SK-N-SH (cell line): ENCODE results near the gene MYO19. TPM values are rescaled to one million over a fixed set of nuclear protein-coding genes. Genes with fewer than 3 reads are reported as not detected.

Experiments used
- CTCF ChIA-PET: fragments of 300-600, 350-600 bp; formaldehyde crosslinking; extraction: SDS; loops from one replicate; lab custom pipeline; 2021; lab: Yijun Ruan, JAX
- POLR2A ChIA-PET: fragments of 350-600 bp; sonication (Branson Sonifier 250); formaldehyde crosslinking; extraction: SDS; loops from one replicate; lab custom pipeline; 2020; ENCODE audit warnings: antibody characterized with exemption, inconsistent platforms; lab: Yijun Ruan, JAX
- DNase-seq: peaks from one replicate; pipeline ENCODE4 v3.0.0; 2012
- H2AFZ ChIP-seq: fragments of 200-600 bp; sonication (generic); 2 replicates; pipeline ENCODE4 v1.8.1; 2016; ENCODE audit warnings: antibody characterized with exemption, mild to moderate bottlenecking, low read depth
- H3F3A ChIP-seq: fragments of 200-600 bp; sonication (generic); replicated peaks from 2 replicates; pipeline ENCODE3; 2016; ENCODE audit warnings: antibody characterized with exemption, mild to moderate bottlenecking; ENCODE audit not compliant: insufficient read depth
- H3K27ac ChIP-seq, 2 experiments: fragments of 200-500 bp in 1 of 2; fragments of 200-600 bp in 1 of 2; sonication (Bioruptor generic) in 1 of 2; sonication (generic), shearing (Covaris generic) in 1 of 2; 2 replicates each; pipeline versions ENCODE4 v1.5.1 to v1.6.1; 2014 to 2016; ENCODE audit warnings: low read depth in 2 of 2, inconsistent platforms in 1 of 2, low read length in 1 of 2, mild to moderate bottlenecking in 1 of 2, mixed read lengths in 1 of 2
- H3K27me3 ChIP-seq: fragments of 200-600 bp; sonication (generic), shearing (Covaris generic); 2 replicates; pipeline ENCODE4 v1.6.1; 2016; ENCODE audit warnings: mixed run types; ENCODE audit not compliant: insufficient read depth
- H3K36me3 ChIP-seq, 2 experiments: fragments of 200-500 bp in 1 of 2; fragments of 200-600 bp in 1 of 2; sonication (Bioruptor generic) in 1 of 2; sonication (generic) in 1 of 2; replicated peaks in 1 of 2; 2 replicates each; pipeline versions ENCODE3 to v1.5.1; 2014 to 2016; ENCODE audit warnings: low read length in 1 of 2, mild to moderate bottlenecking in 1 of 2; ENCODE audit not compliant: insufficient read depth in 2 of 2, control insufficient read depth in 1 of 2
- H3K4me1 ChIP-seq, 2 experiments: fragments of 200-500 bp in 1 of 2; fragments of 200-600 bp in 1 of 2; sonication (Bioruptor generic) in 1 of 2; sonication (generic), shearing (Covaris generic) in 1 of 2; 2 replicates each; pipeline versions ENCODE4 v1.5.1 to v1.6.1; 2014 to 2016; ENCODE audit warnings: low read depth in 1 of 2, low read length in 1 of 2, mixed run types in 1 of 2; ENCODE audit not compliant: insufficient read depth in 2 of 2, control insufficient read depth in 1 of 2
- H3K4me2 ChIP-seq: fragments of 200-600 bp; sonication (generic), shearing (Covaris generic); 2 replicates; pipeline ENCODE4 v1.6.1; 2017; ENCODE audit warnings: mixed run types
- H3K4me3 ChIP-seq, 2 experiments: fragments of 200-500 bp in 1 of 2; fragments of 200-600 bp in 1 of 2; sonication (Bioruptor generic) in 1 of 2; sonication (generic), shearing (Covaris generic) in 1 of 2; 2 replicates each; pipeline versions ENCODE4 v1.5.1 to v1.8.1; 2014 to 2016; ENCODE audit warnings: low read depth in 2 of 2, inconsistent platforms in 1 of 2, low read length in 1 of 2, mild to moderate bottlenecking in 1 of 2, mixed read lengths in 1 of 2, moderate library complexity in 1 of 2
- H3K79me2 ChIP-seq: fragments of 200-600 bp; sonication (generic); 2 replicates; pipeline ENCODE4 v1.8.1; 2017; ENCODE audit warnings: mild to moderate bottlenecking; ENCODE audit not compliant: insufficient read depth
- H3K9ac ChIP-seq: fragments of 200-600 bp; sonication (generic); 2 replicates; pipeline ENCODE4 v1.6.1; 2017; ENCODE audit warnings: mixed run types
- H3K9me2 ChIP-seq: fragments of 200-600 bp; sonication (generic); 2 replicates; pipeline ENCODE4 v1.6.1; 2017; ENCODE audit warnings: mixed run types
- H3K9me3 ChIP-seq: fragments of 200-600 bp; sonication (generic); 2 replicates; pipeline ENCODE4 v1.6.1; 2017; ENCODE audit warnings: mixed run types, mild to moderate bottlenecking, moderate library complexity
- H4K20me1 ChIP-seq: fragments of 200-600 bp; sonication (generic); 2 replicates; pipeline ENCODE4 v1.6.1; 2017; ENCODE audit warnings: mild to moderate bottlenecking, mixed run types; ENCODE audit not compliant: insufficient read depth
- CHD2 ChIP-seq: fragments of 150-350 bp; IDR thresholded peaks from 2 replicates; pipeline ENCODE4 v1.6.1; 2018; ENCODE audit warnings: low read length; ENCODE audit not compliant: partially characterized antibody
- ELF1 ChIP-seq: IDR thresholded peaks from 2 replicates; pipeline ENCODE4 v1.4.0; 2012
- EZH2phosphoT487 ChIP-seq: fragments of 200-600 bp; sonication (generic); IDR thresholded peaks from 2 replicates; pipeline ENCODE4 v1.6.1; 2017; ENCODE audit warnings: low read depth, mixed run types, mild to moderate bottlenecking, antibody characterized with exemption, moderate library complexity, borderline replicate concordance
- GABPA ChIP-seq: IDR thresholded peaks from 2 replicates; pipeline ENCODE4 v1.4.0; 2012; ENCODE audit warnings: low read depth, mild to moderate bottlenecking
- JUND ChIP-seq: IDR thresholded peaks from 2 replicates; pipeline ENCODE4 v1.4.0; 2012
- MAX ChIP-seq: IDR thresholded peaks from 2 replicates; pipeline ENCODE4 v1.4.0; 2012; ENCODE audit warnings: low read depth
- MEF2A ChIP-seq: IDR thresholded peaks from 2 replicates; pipeline ENCODE4 v1.4.0; 2012; ENCODE audit warnings: low read depth, borderline replicate concordance
- MXI1 ChIP-seq: IDR thresholded peaks from 2 replicates; pipeline ENCODE4 v1.6.1; 2012; ENCODE audit warnings: mild to moderate bottlenecking, low read depth, low read length, improper control_type of control experiment
- NFIC ChIP-seq: IDR thresholded peaks from 2 replicates; pipeline ENCODE4 v1.4.0; 2012; ENCODE audit warnings: borderline replicate concordance
- POLR2AphosphoS5 ChIP-seq: IDR thresholded peaks from 2 replicates; pipeline ENCODE4 v1.6.1; 2012; ENCODE audit warnings: low read depth, low read length
- REST ChIP-seq: IDR thresholded peaks from 2 replicates; pipeline ENCODE4 v1.6.1; 2012; ENCODE audit warnings: mild to moderate bottlenecking, low read depth, low read length, moderate library complexity
- TCF12 ChIP-seq: IDR thresholded peaks from 2 replicates; pipeline ENCODE4 v1.4.0; 2012
- TEAD4 ChIP-seq: IDR thresholded peaks from 2 replicates; pipeline ENCODE4 v1.4.0; 2012; ENCODE audit warnings: mild to moderate bottlenecking, borderline replicate concordance; ENCODE audit not compliant: insufficient read depth
- USF1 ChIP-seq: IDR thresholded peaks from 2 replicates; pipeline ENCODE4 v1.4.0; 2012; ENCODE audit warnings: low read depth, borderline replicate concordance
- YY1 ChIP-seq: IDR thresholded peaks from 2 replicates; pipeline ENCODE4 v1.4.0; 2012; ENCODE audit warnings: low read depth, mild to moderate bottlenecking
- ZBTB33 ChIP-seq: IDR thresholded peaks from 2 replicates; pipeline ENCODE4 v1.4.0; 2012; ENCODE audit warnings: low read depth, borderline replicate concordance
- WGBS: methylation state at CpG from one replicate; pipeline ENCODE4 v1.1.6; 2017; ENCODE audit warnings: low lambda C conversion rate; 5-methylcytosine and 5-hydroxymethylcytosine counted together
- polyA plus RNA-seq, 3 experiments: library from polyadenylated mRNA; depleted of rRNA; stranded (reverse); fragments of >200 nt; gene quantifications; 2 replicates each; pipeline ENCODE4 v1.2.3, GENCODE V29; 2012
- TF ChIP-seq, protein P1 (sequence below): IDR thresholded peaks from 2 replicates; pipeline ENCODE4; 2012

Gene MYO19
- polyA plus RNA-seq, 1 of the 3 experiments (the other 2 are of a cell fraction) = 61.6 TPM

- DNase-seq = no peak
- Histone ChIP-seq H3K4me2 (no peak overlapping the region), H3K36me3 (peaks cover 15 to 54% of the 10 kb centered on the region in 2 experiments), H3K79me2 (no peaks in the 10 kb centered on the region), H3K9ac (no peak overlapping the region), H3K27ac (no peak overlapping the region), H3K9me2 (no peaks in the 10 kb centered on the region), H2AFZ (no peak overlapping the region), H3K9me3 (no peaks in the 10 kb centered on the region), H3K27me3 (no peaks in the 10 kb centered on the region), H4K20me1 (no peaks in the 10 kb centered on the region), H3K4me1 (no peaks in the 10 kb centered on the region; a peak in 1 of 4 replicates), H3F3A (peaks cover 3% of the 10 kb centered on the region), H3K4me3 (no peak overlapping the region)
- ChIA-PET POLR2A (no interaction called here), CTCF (no interaction called here)
- TF ChIP-seq ELF1 (no peak), YY1 (no peak), EZH2phosphoT487 (no peak), NFIC (no peak), ZBTB33 (no peak), POLR2AphosphoS5 (0 out of 2 replicates have a peak, but pooled peaks have one; percentile 11), MAX (no peak)
- 78% methylated on average over 5 of the region's 6 CpGs for WGBS
Measured at GRCh38 chr17:36506249-36506826, 28.3 kb downstream of the MYO19 start.

DNA sequence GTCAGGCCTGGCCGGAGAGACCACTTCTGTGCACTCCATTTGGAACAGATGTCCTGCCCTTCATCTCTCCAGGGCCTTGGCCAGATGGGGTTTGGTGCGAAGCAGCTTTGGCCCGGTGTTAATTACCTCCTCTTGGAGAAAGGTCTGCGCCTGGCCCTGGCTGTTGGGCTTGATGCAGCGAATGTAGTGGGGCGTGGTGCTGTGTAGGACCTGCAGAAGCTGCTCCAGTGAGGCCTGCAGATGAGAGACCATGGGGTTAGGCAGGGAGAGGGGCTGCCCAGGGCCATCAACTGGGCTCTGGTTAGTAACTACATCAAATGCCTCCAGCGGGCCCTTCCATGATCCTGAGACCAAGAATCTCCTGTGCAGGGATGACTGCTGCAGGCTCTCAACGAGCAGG is 29.5 kb downstream of the MYO19 start:
- Histone ChIP-seq H3K79me2 (no peaks in the 10 kb centered on the region), H3K4me2 (no peak overlapping the region), H3K4me3 (no peak overlapping the region), H3K27me3 (no peaks in the 10 kb centered on the region), H3K36me3 (peaks cover 14 to 50% of the 10 kb centered on the region in 2 experiments), H2AFZ (no peak overlapping the region), H3K27ac (no peak overlapping the region), H3K9me3 (no peaks in the 10 kb centered on the region), H4K20me1 (no peaks in the 10 kb centered on the region), H3K9ac (no peak overlapping the region), H3K4me1 (no peaks in the 10 kb centered on the region; a peak in 1 of 4 replicates), H3K9me2 (no peaks in the 10 kb centered on the region), H3F3A (no peaks in the 10 kb centered on the region)
- ChIA-PET POLR2A (no interaction called here), CTCF (no interaction called here)
- WGBS = 78% methylated on average over 5 of the region's 8 CpGs
- no peak for DNase-seq
- TF ChIP-seq ELF1 (no peak), JUND (no peak), ZBTB33 (no peak), MXI1 (no peak), TCF12 (no peak), YY1 (no peak), REST (no peak), TEAD4 (no peak), CHD2 (no peak), MEF2A (no peak), NFIC (no peak), GABPA (no peak), USF1 (no peak)
- TF ChIP-seq, protein P1, sequence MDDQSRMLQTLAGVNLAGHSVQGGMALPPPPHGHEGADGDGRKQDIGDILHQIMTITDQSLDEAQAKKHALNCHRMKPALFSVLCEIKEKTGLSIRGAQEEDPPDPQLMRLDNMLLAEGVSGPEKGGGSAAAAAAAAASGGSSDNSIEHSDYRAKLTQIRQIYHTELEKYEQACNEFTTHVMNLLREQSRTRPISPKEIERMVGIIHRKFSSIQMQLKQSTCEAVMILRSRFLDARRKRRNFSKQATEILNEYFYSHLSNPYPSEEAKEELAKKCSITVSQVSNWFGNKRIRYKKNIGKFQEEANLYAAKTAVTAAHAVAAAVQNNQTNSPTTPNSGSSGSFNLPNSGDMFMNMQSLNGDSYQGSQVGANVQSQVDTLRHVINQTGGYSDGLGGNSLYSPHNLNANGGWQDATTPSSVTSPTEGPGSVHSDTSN = no peak
